SK-N-SH (cell line): Measurements from ENCODE around the gene MB.

ENCODE experiments used
- CTCF ChIP-seq: fragments of 200-600 bp; sonication (generic); IDR thresholded peaks from 2 replicates; pipeline ENCODE4 v1.6.1; 2017; ENCODE audit warnings: antibody characterized with exemption, mild to moderate bottlenecking, moderate library complexity
- MEF2A ChIP-seq: IDR thresholded peaks from 2 replicates; pipeline ENCODE4 v1.4.0; 2012; ENCODE audit warnings: low read depth, borderline replicate concordance
- POLR2AphosphoS5 ChIP-seq: IDR thresholded peaks from 2 replicates; pipeline ENCODE4 v1.6.1; 2012; ENCODE audit warnings: low read depth, low read length
- RAD21 ChIP-seq: IDR thresholded peaks from 2 replicates; pipeline ENCODE4 v1.6.1; 2012; ENCODE audit warnings: mild to moderate bottlenecking, low read length
- RCOR1 ChIP-seq: fragments of 150-350 bp; IDR thresholded peaks from 2 replicates; pipeline ENCODE4 v1.6.1; 2017; ENCODE audit warnings: antibody characterized with exemption, low read length
- REST ChIP-seq: IDR thresholded peaks from 2 replicates; pipeline ENCODE4 v1.6.1; 2012; ENCODE audit warnings: mild to moderate bottlenecking, low read depth, low read length, moderate library complexity
- USF1 ChIP-seq: IDR thresholded peaks from 2 replicates; pipeline ENCODE4 v1.4.0; 2012; ENCODE audit warnings: low read depth, borderline replicate concordance
- YY1 ChIP-seq: IDR thresholded peaks from 2 replicates; pipeline ENCODE4 v1.4.0; 2012; ENCODE audit warnings: low read depth, mild to moderate bottlenecking

- no peak for TF ChIP-seq MEF2A
- no peak for TF ChIP-seq YY1
- TF ChIP-seq CTCF: no peak
- TF ChIP-seq RCOR1: no peak
- no peak for TF ChIP-seq RAD21
- TF ChIP-seq USF1: no peak
- no peak for TF ChIP-seq POLR2AphosphoS5
- no peak for TF ChIP-seq REST
These were observed 40.5 kb downstream of the MB start for GRCh38 chr22:35576671-35577070.
